Urothelium cell line (cell line): ENCODE results near the gene PLIN3.
"Not testable (repeated sequence)": the region's sequence is repeated elsewhere in the genome, so short reads cannot be mapped to it uniquely, and the experiment has no call there.

Source experiments
- DNase-seq: peaks from one replicate; pipeline ENCODE4 v3.0.0; 2011; ENCODE audit warnings: low spot score, mixed read lengths
- FAIRE-seq: peaks from 2 replicates; lab custom pipeline; 2011; peaks lifted over from hg19 to GRCh38; lab: Jason Lieb, UNC

The PLIN3 gene

GRCh38 chr19:4892962-4893361 lies 25.5 kb upstream of the PLIN3 start:
- DNase-seq, FAIRE-seq: not testable (repeated sequence)

DNA sequence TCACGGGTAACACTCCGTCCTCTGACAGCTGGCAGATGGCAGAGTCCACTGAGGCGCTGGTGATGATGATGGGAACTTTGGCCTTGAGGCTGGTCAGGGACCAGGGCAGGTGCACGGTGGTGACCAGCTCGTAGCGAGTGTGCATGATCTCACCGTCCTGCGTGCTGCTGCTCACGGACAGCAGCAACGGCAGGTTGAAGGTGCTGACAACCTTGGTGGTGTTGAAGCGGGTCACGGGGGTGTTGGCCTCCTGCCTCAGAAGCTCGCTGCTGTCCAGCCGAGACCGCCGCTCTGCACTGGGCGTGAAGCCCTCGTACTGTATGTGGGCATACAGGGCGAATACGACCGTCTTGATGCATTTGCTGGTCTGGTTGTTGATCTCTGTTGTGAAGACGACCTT lies 23.6 kb upstream of the PLIN3 start:
- FAIRE-seq = no peak
- no peak for DNase-seq

DNA sequence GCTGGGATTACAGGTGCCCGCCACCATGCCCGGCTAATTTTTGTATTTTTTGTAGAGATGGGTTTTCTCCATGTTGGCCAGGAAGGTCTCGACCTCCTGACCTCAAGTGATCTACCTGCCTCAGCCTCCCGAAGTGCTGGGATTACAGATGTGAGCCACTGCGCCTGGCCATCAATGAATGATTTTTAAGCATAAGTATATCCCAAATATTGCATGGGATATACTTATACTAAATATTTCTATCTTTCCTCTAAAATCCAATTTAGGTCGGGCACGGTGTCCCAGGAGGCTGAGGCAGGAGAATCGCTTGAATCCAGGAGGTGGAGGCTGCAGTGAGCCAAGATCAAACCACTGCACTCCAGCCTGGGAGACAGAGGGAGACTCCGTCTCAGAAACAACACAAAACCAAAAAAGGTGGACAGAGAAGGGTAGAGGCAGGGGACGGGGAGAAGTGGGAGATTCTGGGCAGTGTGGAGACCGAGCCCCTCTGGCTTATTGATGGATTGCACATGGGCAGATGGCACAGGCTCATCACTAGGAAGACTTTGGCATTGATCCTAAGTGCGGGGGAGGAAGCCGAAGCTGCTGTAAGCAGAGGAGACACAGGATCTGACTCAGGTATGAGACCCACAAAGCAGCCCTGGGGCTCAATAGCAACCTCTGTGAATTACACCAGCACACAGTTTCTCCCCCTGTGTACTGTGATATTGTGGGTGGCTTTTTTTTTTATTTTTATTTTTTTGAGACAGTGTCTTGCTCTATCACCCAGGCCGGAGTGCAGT lies 21.8 kb upstream of the PLIN3 start:
- peak; percentile 46 for DNase-seq
- no peak for FAIRE-seq

GRCh38 chr19:4887803-4888202 lies 20.3 kb upstream of the PLIN3 start:
- not testable (repeated sequence) for FAIRE-seq

GRCh38 chr19:4884993-4885392 lies 17.5 kb upstream of the PLIN3 start:
- not testable (repeated sequence) for FAIRE-seq, DNase-seq

More at GRCh38 chr19:4887803-4888202, 20.3 kb upstream of the PLIN3 start:
- not testable (repeated sequence) for DNase-seq

GRCh38 chr19:4882874-4883273 lies 15.4 kb upstream of the PLIN3 start:
- FAIRE-seq, DNase-seq: not testable (repeated sequence)

DNA sequence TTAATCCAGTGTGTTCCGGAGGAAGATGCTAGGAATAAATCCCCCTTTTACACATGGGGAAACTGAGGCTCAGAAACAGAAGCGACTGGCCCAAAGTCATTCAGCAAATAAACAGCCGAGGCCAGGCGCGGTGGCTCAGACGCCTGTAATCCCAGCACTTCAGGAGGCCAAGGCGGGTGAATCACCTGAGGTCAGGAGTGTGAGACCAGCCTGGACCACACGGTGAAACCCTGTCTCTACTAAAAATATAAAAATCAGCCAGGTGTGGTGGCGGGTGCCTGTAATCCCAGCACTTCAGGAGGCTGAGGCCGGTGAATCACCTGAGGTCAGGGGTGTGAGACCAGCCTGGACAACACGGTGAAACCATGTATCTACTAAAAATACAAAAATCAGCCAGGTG lies 11.6 kb upstream of the PLIN3 start:
- FAIRE-seq = no peak
- DNase-seq = no peak

DNA sequence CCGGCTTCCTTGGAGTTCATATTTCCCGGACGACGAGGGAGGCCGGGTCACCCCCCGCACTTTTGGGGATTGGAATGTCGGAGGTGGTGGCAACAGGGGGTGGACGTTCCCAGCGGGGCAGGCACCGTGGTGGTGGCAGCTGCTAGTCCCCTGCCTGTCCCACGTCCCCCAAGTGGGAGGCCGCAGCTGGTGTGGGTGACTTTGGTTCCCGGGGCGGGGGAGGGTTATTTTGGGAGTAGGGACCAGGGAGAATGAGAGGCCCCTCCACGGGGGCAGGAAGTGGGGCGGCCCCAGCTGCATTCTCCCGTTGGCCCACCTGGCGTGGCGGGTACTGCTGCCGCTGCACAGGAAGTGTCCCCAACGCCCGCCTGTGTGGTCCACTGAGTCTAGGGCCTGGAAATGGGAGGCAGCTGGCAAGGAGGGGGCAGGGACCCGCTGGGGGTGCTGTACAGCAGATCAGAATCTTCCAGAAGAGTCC lies 11.1 kb upstream of the PLIN3 start:
- FAIRE-seq (no peak), DNase-seq (peak; percentile 35)

- no peak for FAIRE-seq
- peak; percentile 29 for DNase-seq
These were observed 10.5 kb upstream of the PLIN3 start for GRCh38 chr19:4877753-4878490.

GRCh38 chr19:4873930-4874329 lies 6.5 kb upstream of the PLIN3 start:
- DNase-seq = no peak
- FAIRE-seq = no peak

DNA sequence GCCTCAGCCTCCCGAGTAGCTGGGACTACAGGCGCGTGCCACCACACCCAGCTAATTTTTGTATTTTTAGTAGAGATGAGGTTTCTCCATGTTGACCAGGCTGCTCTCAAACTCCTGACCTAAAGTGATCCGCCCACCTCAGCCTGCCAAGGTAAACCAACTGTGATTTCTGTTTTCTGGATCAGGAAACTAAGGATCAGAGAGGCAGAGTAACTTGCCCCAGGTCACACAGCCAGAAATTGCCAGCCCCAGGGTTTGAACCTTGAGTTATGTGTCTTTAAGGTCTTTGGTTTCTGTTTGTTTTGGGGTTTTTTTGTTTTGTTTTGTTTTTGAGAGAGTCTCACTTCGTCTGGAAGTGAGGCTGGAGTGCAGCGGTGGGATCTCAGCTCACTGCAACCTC lies 4.2 kb upstream of the PLIN3 start:
- no peak for DNase-seq
- FAIRE-seq = no peak

- FAIRE-seq (no peak), DNase-seq (peak; percentile 73)
These were observed 2.7 kb upstream of the PLIN3 start for GRCh38 chr19:4870025-4870700.

DNA sequence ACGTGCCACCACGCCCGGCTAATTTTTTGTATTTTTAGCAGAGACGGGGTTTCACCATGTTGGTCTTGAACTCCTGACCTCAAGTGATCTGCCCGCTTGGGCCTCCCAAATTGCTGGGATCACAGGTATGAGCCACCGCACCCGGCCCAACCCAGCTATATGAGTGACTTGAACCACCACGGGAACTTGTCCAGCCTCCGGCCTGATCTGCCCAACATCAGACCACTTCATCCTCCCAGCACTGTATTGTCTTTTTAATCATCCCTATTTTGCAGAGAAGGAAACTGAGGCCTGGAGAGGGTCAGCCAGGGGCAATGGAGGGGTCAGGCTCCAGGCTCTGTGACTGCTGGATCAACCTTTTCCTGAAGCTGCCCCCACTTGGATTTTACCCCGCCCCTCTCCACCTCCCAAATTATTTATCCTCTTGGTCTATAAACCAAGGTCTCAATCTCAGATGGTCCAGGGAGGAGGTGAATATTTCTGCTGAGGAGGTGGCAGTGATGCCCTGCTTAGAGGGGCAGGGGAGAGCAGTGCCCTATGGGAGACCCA lies 893 bp upstream of the PLIN3 start:
- no peak for DNase-seq
- FAIRE-seq = no peak

- peak; percentile 35 for DNase-seq
- no peak for FAIRE-seq
These were observed 657 bp downstream of the PLIN3 start for GRCh38 chr19:4866595-4867424.

- FAIRE-seq (no peak), DNase-seq (no peak)
These were observed 6.3 kb downstream of the PLIN3 start for GRCh38 chr19:4861147-4861546.

DNA sequence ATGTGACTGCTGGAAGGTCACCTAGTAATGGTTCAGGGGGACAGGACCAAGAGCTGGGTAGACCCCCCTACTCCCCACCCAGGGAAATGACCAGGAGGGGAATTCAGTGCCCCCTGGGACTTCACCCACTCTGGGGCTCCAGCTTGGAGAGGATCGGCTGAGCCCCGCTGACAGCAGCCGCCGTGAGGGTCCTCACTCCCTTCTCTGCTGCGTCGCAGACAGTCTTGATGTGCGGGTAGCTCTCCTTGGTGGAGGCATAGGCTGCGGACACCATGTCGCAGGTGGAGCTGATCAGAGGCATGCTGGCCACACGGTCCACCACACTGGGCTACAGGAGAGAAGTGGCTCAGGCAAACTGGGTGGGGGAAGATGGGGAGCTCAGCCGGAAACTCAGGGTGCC lies 7.8 kb downstream of the PLIN3 start:
- no peak for DNase-seq
- FAIRE-seq = no peak

DNA sequence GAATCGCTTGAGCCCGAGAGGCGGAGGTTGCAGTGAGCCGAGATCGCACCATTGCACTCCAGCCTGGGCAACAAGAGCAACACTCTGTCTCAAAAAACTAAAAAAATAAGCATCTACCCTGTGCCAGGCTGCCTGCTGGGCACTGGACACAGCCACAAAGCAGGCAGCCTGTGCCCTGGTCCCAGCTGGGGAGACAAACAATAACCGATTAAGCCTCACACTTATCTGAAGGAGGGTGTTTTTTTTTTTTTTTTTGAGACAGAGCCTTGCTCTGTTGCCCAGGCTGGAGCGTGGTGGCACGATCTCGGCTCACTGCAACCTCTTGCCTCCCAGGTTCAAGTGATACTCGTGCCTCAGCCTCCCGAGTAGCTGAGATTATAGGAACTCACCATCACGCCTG lies 11.0 kb downstream of the PLIN3 start:
- not testable (repeated sequence) for FAIRE-seq

GRCh38 chr19:4853506-4853905 lies 14.0 kb downstream of the PLIN3 start:
- DNase-seq, FAIRE-seq: not testable (repeated sequence)

More for the DNA sequence above, 11.0 kb downstream of the PLIN3 start:
- not testable (repeated sequence) for DNase-seq

GRCh38 chr19:4852484-4852883 lies 15.0 kb downstream of the PLIN3 start:
- FAIRE-seq = no peak
- DNase-seq = no peak
